GM18505 (cell line): Measurements from ENCODE around the gene SMYD2.

Experiments
- ATAC-seq: cut with Tn5 transposase; IDR thresholded peaks from one replicate; pipeline ENCODE4 v1.9.1; 2021; ENCODE audit not compliant: unreplicated experiment
- POLR2A ChIP-seq: IDR thresholded peaks from 4 replicates; pipeline ENCODE4 v1.6.1; 2011; ENCODE audit warnings: borderline replicate concordance; ENCODE audit not compliant: insufficient read depth, insufficient read length; ENCODE audit errors: extremely low read depth

Gene SMYD2

DNA sequence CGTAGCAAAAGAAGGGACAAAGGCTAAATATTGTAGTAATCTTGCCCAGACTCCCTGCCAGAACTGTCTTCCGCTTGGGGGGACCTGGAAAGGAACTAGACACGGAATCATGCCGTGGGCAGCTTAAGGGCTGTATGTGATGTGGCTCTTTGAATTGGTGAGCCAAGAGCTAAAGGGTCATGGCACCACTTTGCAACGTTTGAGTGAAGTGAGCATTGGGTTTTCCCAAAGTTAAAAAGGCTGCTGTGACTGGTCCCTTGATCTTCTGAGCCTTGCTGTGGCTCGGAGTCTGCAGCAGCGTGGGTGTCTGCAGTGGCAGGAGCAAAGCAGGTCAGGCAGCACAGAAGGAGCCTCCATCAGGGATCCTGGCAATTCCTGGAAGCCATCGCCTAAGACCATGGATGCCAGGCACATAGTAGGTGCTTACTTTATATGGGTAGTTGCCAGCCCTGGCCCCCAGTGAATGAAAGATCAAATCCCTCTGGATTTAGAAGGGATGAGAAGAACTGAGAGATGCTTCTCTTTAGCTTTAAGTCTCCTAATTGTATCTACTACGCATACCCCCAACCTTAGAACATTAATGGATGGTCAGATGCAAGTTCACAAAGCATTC is 1.8 kb downstream of the SMYD2 start:
- no peak for TF ChIP-seq POLR2A
- ATAC-seq: no peak

DNA sequence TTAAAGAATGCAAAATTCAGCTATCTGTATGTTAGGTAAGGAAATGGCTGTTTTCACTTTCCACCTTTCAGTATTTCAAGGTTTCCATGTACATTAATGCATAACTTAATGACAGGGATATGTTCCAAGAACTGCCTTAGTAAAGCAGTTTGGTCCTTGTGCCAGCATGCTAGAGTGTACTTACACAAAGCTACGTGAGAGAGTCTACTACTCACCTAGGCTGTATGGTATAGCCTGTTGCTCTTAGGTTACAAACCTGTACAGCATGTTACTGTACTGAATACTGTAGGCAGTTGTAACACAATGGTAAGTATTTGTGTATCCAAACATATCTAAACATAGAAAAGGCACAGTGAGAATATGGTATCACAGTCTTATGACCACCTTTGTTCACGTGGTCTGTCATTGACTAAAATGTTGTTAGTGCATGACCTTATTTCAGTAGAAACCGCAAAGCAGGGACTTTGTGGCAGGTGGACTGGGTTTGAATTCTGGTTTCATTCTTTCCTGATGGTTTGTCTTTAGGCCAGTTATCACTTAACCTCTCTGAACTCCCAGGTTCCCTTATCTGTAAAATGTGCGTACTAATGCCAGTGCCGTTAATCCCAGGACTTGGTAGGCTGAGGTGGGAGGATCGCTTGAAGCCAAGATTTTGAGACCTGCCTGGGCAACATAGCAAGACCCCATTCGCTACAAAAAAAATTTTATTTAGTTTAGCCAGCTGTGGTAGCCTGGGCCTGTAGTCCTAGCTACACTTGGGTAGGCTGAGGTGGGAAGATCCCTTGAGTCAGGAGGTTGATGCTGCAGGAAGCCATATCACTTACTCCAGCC is 4.9 kb downstream of the SMYD2 start:
- no peak for TF ChIP-seq POLR2A
- no peak for ATAC-seq

DNA sequence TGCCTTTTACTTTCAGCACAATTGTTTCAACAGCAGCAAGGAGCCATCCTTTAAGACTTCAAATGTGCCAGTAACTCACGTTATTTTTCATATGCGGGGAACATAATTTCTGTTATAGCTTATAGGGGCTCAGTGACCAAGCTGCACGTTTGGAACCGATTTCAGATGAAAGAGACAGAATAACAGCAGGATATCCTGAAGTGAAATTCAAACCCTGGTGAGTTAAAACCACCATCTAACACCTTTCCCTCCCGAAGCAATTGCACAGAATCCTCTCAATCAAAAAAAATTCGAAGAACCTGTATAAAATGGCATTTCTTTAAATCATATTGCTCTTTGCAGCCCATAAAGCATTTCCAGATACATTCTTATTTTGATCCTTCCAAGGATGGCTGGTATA is 6.9 kb downstream of the SMYD2 start:
- TF ChIP-seq POLR2A: no peak
- ATAC-seq: no peak

DNA sequence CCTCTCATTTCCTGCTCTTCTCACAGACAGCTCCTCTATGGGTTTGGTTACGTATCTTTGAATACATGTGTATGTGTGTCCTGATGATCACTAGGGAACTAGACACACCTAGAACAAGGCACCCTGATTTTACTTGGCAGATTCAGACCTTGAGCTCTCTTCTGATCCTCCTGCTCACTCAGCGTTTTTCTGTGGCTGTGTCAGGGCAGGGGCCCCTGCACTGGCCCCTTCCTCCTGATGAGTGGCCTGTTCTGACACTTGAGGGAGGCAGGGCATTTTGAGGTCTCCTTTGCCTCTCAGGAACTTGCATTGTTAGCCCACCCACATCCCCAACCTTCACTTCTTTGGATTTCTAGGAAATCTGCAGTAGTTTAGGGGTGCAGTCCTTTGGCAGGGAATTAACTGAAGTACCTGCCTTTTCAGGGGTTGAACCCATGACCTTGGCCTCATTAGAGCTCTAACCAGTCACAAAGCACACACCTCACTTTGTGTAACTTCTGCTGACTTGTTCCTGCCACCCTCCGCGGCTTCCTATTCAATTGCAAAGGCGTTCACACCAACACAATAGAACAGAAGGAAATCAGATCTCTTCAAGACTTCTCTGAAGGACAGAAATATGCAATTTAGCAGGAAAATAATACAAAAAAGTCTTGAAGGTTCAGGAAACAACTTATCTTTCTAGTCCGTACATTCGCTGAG is 8.8 kb downstream of the SMYD2 start:
- no peak for ATAC-seq
- TF ChIP-seq POLR2A: no peak

DNA sequence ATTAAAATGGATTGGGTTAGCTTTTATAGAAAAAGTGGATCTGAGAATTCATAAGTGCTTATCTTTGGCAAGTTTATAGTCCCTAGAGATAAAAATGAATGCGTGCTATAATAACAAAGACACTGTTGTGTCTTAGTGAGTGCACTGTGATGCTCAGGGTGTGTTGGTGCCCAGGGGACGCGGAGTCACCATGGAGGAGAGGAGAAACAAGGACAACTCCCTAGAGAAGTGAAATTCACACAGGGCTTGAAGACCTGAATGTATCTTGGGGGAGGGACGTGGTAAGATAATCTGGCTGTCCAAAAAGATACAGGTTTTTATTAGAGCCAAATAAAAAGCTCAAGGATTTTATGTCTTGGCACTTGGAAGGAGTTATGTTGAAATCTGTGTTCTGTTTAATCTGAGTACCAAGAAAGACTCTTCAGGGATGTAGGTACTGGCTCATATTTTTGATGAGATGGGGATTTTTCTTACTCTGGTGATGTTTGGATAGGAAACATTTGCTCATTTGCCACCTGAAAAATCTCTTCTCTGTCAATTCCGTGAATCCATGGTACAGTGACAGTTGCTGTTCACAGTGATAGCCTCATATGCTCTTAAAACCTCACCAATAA is 9.6 kb downstream of the SMYD2 start:
- no peak for TF ChIP-seq POLR2A
- no peak for ATAC-seq

DNA sequence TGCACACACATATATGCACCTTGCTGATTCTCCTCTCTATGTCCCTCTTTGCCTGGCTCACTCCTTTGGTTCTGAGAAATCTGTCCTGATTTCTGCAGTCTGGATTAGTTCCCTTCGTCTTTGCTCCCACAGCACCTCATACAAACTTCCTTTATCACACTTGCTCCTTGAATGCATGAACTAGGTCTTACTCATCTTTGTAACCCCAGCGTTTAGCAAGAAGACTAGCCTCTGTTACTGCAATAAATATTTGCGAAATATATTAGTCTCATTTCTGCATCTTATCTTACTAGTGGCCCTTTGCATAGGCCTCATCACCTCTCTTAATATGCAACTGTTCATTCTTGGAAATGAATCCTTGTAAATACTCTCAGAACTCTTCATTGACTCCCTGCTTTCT is 11.4 kb downstream of the SMYD2 start:
- TF ChIP-seq POLR2A: no peak
- ATAC-seq: no peak

DNA sequence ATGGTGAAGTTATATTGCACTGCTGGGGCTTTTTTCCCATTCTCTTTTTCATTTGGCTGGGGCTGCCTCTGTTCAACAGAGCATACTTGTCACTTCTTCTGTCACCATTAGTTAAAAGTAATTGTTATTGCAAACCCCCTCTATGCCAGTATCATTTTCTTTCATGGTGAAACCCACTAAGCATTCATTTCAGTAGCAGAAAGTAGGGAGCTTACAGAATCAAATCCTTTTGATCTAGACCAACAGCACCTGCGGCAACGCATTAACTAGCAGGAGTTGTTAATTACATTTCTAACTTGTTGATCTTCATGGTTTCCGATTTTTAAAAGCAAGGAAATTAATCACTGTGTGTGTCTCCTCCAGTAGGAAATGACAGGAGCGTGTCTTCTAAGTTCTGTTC is 15.0 kb downstream of the SMYD2 start:
- no peak for ATAC-seq
- no peak for TF ChIP-seq POLR2A

DNA sequence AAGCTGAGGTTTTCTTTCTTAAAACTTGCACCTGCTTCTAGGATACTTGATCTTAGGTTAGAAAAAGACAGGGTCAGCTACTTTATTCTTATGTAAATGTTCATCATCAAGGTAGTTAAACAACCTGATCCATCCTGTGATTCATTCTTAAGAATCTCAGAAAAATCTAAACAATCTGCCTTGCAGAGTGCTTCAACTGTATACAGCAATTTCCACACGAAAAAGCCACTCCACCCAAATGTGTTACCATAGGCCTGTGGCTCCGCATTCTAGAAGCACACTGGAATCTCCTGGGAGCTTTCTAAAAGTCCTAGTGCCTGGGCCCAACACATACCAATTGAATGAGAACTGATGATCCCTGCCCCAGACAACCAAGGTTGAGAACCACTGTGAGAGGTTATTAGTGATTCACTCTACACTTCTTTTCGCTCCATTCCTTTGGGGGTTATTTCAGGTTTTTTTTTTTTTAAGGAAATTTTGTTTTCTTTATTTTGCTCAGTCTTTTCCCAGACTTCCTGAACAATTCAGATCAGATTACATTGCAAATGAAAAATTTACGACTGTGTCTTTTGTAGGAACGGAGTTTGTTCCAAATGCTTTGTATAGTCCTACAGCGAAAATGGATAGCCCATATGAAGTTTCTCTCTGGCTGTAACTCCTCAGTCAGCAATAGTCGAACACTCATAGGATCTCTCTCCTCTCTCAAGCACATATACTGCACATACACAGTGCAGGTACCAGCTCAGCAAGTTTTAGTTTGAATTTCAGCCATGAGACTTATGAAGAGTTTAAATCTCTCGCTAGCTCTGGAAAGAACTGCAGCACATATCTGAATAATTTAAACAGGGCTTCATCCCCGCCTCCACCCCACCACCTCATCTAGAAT is 16.1 kb downstream of the SMYD2 start:
- no peak for TF ChIP-seq POLR2A
- no peak for ATAC-seq

DNA sequence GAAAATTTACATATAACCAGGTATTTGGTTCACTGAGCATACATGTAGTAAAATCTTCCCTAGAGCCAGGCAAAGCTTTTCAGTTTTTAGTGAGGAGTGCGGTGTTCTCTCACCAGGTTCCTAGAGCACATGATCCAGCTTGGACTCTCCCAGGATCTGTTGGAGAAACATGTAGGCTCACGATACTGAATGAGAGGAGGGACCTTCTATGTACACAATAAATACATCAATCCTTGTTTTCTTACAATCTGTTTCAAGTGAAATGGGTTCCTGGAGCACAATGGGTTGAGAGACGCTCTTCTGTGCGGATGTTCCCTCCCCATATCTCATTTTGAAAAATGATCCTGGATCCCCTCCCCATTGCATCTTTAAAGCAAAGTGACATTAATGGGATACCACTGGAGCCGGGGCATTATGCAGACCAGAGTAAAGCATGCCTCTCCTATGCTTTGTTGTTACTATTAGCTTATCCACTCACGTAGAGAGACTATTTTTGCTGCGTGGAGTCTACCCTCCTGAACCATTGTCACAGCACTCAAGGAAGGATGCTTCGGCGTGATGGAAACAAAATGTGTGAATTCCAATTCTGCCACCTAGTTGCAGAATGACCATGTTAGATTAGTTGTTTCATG is 19.3 kb downstream of the SMYD2 start:
- TF ChIP-seq POLR2A: no peak
- ATAC-seq: no peak

DNA sequence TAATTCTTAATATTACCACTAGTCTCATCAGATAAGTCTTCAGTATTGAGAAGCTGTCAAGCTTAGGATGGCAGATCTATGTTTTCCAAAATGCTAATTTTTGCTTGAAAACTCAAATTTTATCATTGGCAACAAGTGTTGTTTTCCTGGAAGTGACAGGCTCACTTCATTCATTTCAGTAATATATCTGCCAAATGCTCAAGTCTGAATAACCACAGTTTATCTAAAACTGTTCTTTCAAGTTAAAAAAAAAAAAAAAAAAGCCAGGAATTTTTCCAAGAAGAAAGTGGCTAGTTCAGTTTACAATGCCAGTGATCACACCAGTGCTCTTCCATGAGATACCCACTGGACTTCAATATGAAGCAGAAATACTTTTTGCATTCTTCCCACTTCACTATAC is 20.6 kb downstream of the SMYD2 start:
- TF ChIP-seq POLR2A: no peak
- no peak for ATAC-seq

DNA sequence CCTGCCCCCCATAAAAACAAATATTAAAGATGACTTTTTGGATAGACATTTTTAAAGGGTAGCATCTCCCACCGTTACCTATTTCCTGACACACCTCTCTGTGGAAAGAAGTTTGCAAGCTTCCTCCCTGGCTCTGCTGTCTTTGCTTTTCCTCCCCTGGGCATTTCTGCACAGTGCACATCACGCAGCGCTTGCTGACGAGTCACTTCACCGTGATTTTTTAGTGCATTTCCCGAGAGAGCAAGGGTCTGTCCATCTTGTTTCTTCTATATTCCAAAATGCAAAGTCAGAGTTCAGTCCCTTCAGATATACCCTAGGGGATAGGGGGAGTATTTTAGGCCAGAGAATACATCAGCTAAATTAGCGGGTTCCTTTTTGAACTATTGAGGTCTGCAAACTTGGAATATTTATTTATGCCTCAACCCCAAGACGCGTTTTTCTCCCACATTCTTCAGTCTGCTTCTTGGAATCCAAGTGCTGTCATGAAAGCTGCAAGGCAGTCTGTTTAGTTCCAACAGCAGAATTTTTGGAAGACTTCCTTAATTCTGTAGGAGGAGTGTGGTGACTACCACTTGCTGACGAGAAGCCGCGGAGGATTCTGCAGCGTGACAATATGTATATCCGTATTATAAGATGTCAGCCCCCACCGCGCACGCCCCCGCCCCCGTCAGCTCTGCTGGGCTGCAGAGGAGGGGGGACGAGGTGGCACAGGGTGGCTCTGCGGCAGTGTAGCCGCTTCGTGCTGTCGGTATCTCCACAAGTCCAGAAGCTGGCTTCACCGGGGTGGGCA is 22.4 kb downstream of the SMYD2 start:
- ATAC-seq: no peak
- no peak for TF ChIP-seq POLR2A
